ENCODE results near the gene ADGRE3. TPM values are rescaled to one million over a fixed set of nuclear protein-coding genes. Genes with fewer than 3 reads are reported as not detected.
"Not testable (repeated sequence)": the region's sequence is repeated elsewhere in the genome, so short reads cannot be mapped to it uniquely, and the experiment has no call there.

ADGRE3 gene
- total and polyA plus RNA-seq, 9 donors = 0.04 to 0.15 (median 0.08) TPM; not detected in 5

DNA sequence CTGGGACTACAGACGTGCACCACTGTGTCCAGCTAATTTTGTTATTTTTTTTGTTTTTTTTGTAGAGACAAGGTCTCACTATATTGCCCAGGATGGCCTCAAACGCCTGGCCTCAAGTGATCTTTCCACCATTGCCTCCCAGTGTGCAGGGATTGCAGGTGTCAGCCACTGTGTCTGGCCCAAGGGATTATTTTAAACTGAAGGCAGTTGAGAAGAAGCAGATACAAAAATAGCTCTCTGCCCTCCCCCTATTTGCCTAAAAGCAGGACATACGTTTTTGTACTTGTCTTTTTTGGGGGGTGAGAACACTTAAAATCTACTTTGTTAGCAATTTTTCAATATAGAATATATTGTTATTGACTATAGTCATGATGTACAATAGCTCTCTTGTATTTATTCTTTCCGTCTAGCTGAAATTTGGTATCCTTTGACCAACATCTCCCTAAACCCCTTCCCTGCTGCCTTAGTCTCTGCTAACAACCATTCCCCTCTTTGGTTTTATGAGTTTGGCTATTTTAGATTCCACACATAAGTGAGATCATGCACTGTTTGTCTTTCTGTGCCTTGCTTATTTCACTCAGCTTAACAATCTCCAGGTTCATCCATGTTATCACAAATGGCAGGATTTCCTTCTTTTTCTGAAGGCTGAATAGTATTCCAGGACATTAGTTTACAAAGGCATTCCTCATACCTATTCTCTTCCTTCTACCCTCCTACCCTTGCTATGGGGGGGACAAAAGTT lies 34.9 kb downstream of the ADGRE3 start:
- Histone ChIP-seq H3K9me3 (replicated peaks; ENCODE audit: control insufficient read depth, low read depth, low read length) (no peaks in the 10 kb centered on the region), H3K27ac (ENCODE audit: low read length) (no peak overlapping the region), H3K4me1 (ENCODE audit: control insufficient read depth, insufficient read depth, low read length) (no peaks in the 10 kb centered on the region), H3K4me3 (ENCODE audit: low read length) (no peak overlapping the region), H3K36me3 (ENCODE audit: control insufficient read depth, insufficient read depth, low read length) (no peaks in the 10 kb centered on the region), H3K27me3 (ENCODE audit: control insufficient read depth, insufficient read depth, low read length) (no peaks in the 10 kb centered on the region)
- WGBS (ENCODE audit: insufficient coverage) = 20% methylated on average over 1 of the region's 4 CpGs
- no peak for DNase-seq

DNA sequence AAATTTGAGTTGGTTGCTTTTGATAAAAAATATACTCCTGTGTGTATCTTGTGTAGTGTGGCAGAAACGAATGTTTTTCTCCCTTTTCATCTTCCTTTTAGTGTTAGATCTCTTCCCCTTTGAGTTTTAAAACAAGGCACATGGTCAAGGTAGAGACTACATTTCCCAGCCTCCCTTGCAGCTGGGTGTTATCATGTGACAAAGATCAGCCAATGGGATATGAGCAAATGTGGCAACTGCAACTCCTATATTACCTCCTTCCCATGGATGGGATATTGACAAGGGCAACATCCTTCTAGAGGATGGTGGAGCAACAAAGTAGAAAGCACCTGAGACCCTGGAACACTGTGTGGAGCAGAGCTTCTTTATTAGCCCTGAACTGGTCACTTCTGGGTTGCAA lies 42.4 kb downstream of the ADGRE3 start:
- no peaks in the 10 kb centered on the region for H3K9me3 ChIP-seq (replicated peaks; ENCODE audit: control insufficient read depth, low read depth, low read length)
- peak; percentile 1 for DNase-seq
- H3K27ac ChIP-seq (ENCODE audit: low read length) = no peak overlapping the region
- no peaks in the 10 kb centered on the region for H3K4me1 ChIP-seq (ENCODE audit: control insufficient read depth, insufficient read depth, low read length)
- no peak overlapping the region for H3K4me3 ChIP-seq (ENCODE audit: low read length)
- H3K36me3 ChIP-seq (ENCODE audit: control insufficient read depth, insufficient read depth, low read length) = no peaks in the 10 kb centered on the region
- WGBS (ENCODE audit: insufficient coverage) = no CpG with 5 or more reads among the region's 1 CpG
- H3K27me3 ChIP-seq (ENCODE audit: control insufficient read depth, insufficient read depth, low read length) = no peaks in the 10 kb centered on the region

DNA sequence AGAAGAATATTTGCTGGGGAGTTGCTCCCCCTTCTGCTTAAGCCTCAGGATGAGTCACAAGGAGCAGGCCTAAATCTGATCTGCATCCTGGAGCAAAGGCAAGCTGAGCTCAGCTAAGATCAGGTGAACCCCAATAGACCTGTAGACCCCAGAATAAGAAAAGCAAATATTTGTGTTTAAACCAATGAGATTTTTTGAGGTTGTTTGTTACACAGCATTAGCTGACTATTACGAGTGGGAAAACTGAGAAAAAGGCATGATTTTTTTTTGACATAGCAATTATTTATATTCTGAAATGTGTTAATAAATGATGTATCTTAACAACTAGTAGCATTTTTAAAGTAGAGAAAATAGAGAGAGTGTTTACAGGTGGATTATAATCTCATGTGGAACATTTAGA lies 45.1 kb downstream of the ADGRE3 start:
- H3K27ac ChIP-seq (ENCODE audit: low read length) = no peak overlapping the region
- no peak for DNase-seq
- no peaks in the 10 kb centered on the region for H3K9me3 ChIP-seq (replicated peaks; ENCODE audit: control insufficient read depth, low read depth, low read length)
- no peaks in the 10 kb centered on the region for H3K27me3 ChIP-seq (ENCODE audit: control insufficient read depth, insufficient read depth, low read length)
- no peaks in the 10 kb centered on the region for H3K36me3 ChIP-seq (ENCODE audit: control insufficient read depth, insufficient read depth, low read length)
- H3K4me3 ChIP-seq (ENCODE audit: low read length) = no peak overlapping the region
- no peaks in the 10 kb centered on the region for H3K4me1 ChIP-seq (ENCODE audit: control insufficient read depth, insufficient read depth, low read length)
- WGBS (ENCODE audit: insufficient coverage) = no CpG with 5 or more reads among the region's 1 CpG

DNA sequence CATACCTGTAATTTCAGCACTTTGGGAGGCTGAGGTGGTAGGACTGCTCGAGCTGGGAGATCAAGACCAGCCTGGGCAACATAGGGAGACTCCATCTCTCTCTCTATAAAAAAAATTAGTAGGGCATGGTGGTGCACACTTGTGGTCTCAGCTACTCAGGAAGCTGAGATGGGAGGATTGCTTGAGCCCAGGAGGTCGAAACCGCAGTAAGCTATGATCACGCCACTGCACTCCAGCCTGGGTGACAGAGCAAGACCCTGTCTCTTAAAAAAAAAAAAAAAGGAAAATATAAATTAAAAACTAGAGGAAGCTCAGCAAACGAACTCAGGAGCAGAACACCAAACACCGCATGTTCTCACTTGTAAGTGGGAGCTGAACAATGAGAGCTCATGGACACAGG lies 50.2 kb downstream of the ADGRE3 start:
- H3K4me3 ChIP-seq (ENCODE audit: low read length); H3K9me3 ChIP-seq (replicated peaks; ENCODE audit: control insufficient read depth, low read depth, low read length); DNase-seq; H3K4me1 ChIP-seq (ENCODE audit: control insufficient read depth, insufficient read depth, low read length); H3K27ac ChIP-seq (ENCODE audit: low read length); H3K36me3 ChIP-seq (ENCODE audit: control insufficient read depth, insufficient read depth, low read length); H3K27me3 ChIP-seq (ENCODE audit: control insufficient read depth, insufficient read depth, low read length): not testable (repeated sequence)
- WGBS (ENCODE audit: insufficient coverage) = 78% methylated on average over 2 of the region's 6 CpGs

DNA sequence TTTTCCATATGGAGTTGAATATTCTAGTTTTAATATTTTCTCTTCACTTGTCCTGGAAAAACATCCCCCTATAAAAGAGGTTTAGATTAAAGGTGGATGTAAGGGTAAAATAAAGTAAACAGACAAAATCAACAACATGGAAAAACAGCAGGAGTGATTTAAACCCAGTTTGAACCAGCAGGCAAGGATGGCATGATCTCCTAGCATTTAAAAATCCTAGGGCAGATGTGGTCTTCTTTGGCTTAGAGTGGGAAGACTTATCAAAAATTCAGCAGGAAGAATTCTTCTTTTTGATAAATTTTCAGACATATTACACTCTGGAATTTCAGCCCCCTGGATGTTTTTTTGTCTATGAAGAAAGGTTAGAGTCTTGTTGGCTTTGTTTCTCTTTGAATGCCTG lies 55.2 kb downstream of the ADGRE3 start:
- DNase-seq = no peak
- Histone ChIP-seq H3K9me3 (replicated peaks; ENCODE audit: control insufficient read depth, low read depth, low read length) (peaks cover 2% of the 10 kb centered on the region), H3K27ac (ENCODE audit: low read length) (no peak overlapping the region), H3K4me1 (ENCODE audit: control insufficient read depth, insufficient read depth, low read length) (no peaks in the 10 kb centered on the region), H3K4me3 (ENCODE audit: low read length) (no peak overlapping the region), H3K27me3 (ENCODE audit: control insufficient read depth, insufficient read depth, low read length) (no peaks in the 10 kb centered on the region), H3K36me3 (ENCODE audit: control insufficient read depth, insufficient read depth, low read length) (no peaks in the 10 kb centered on the region)

DNA sequence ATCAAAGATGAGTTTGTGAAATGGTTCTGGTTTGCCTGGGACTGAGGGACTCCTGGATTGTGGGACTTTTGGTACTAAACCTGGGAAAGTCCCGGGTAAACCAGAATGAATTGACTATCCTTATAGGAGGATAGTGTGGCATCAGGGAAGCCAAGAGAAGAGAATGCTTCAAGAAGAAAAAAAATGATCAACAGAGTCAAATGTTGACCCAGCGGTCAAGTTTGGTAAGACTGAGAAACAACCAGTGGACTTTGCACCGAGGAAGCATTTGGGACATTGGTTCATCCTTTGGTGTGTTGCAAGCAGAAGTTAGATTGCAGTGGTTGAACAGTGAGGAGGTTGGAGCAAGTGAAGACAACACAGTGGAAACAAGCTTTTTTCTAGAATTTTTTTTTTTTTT lies 58.2 kb downstream of the ADGRE3 start:
- no peak overlapping the region for H3K27ac ChIP-seq (ENCODE audit: low read length)
- no peaks in the 10 kb centered on the region for H3K27me3 ChIP-seq (ENCODE audit: control insufficient read depth, insufficient read depth, low read length)
- no peak for DNase-seq
- H3K36me3 ChIP-seq (ENCODE audit: control insufficient read depth, insufficient read depth, low read length) = no peaks in the 10 kb centered on the region
- no peaks in the 10 kb centered on the region for H3K4me1 ChIP-seq (ENCODE audit: control insufficient read depth, insufficient read depth, low read length)
- WGBS (ENCODE audit: insufficient coverage) = 85% methylated on average over 3 of the region's 3 CpGs
- H3K4me3 ChIP-seq (ENCODE audit: low read length) = no peak overlapping the region
- peaks cover 2% of the 10 kb centered on the region for H3K9me3 ChIP-seq (replicated peaks; ENCODE audit: control insufficient read depth, low read depth, low read length)

DNA sequence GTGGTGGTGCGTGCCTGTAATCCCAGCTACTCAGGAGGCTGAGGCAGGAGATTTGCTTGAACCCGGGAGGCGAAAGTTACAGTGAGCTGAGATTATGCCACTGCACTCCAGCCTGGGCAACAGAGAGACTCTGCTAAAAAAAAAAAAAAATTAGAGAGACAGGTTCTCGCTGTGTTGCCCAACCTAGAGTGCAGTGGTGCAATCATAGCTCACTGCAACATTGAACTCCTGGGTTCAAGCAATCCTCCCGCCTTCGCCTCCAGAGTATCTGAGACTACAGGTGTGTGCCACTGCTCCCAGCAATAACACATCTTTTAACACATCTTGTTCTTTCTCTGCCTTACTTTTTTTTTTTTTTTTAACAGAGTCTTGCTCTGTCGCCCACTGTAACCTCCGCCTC lies 59.0 kb downstream of the ADGRE3 start:
- 97% methylated on average over 5 of the region's 8 CpGs for WGBS (ENCODE audit: insufficient coverage)
- DNase-seq = no peak
- no peaks in the 10 kb centered on the region for H3K4me1 ChIP-seq (ENCODE audit: control insufficient read depth, insufficient read depth, low read length)
- no peaks in the 10 kb centered on the region for H3K36me3 ChIP-seq (ENCODE audit: control insufficient read depth, insufficient read depth, low read length)
- peaks cover 2% of the 10 kb centered on the region for H3K9me3 ChIP-seq (replicated peaks; ENCODE audit: control insufficient read depth, low read depth, low read length)
- no peak overlapping the region for H3K27ac ChIP-seq (ENCODE audit: low read length)
- no peak overlapping the region for H3K4me3 ChIP-seq (ENCODE audit: low read length)
- no peaks in the 10 kb centered on the region for H3K27me3 ChIP-seq (ENCODE audit: control insufficient read depth, insufficient read depth, low read length)

DNA sequence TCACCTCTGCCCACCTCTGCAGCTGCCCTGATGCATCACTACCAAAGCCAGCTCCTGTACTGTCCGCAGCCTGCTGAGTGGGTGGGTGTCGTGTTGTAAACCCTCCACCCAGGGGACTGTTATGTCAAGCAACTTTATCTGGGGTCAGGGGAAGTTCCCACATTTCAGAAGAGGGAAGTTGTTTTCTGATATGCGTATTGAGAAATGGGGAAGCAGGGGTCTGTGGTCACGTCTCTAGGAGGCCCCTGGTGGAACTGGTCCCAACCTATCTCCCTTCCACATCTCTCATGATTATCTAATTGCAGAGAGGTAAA lies 60.6 kb downstream of the ADGRE3 start:
- Histone ChIP-seq H3K36me3 (ENCODE audit: control insufficient read depth, insufficient read depth, low read length) (no peaks in the 10 kb centered on the region), H3K9me3 (replicated peaks; ENCODE audit: control insufficient read depth, low read depth, low read length) (no peaks in the 10 kb centered on the region), H3K4me1 (ENCODE audit: control insufficient read depth, insufficient read depth, low read length) (no peaks in the 10 kb centered on the region), H3K27me3 (ENCODE audit: control insufficient read depth, insufficient read depth, low read length) (no peaks in the 10 kb centered on the region), H3K27ac (ENCODE audit: low read length) (no peak overlapping the region), H3K4me3 (ENCODE audit: low read length) (no peak overlapping the region)
- DNase-seq = peak; percentile 30
- no CpG with 5 or more reads among the region's 4 CpGs for WGBS (ENCODE audit: insufficient coverage)

DNA sequence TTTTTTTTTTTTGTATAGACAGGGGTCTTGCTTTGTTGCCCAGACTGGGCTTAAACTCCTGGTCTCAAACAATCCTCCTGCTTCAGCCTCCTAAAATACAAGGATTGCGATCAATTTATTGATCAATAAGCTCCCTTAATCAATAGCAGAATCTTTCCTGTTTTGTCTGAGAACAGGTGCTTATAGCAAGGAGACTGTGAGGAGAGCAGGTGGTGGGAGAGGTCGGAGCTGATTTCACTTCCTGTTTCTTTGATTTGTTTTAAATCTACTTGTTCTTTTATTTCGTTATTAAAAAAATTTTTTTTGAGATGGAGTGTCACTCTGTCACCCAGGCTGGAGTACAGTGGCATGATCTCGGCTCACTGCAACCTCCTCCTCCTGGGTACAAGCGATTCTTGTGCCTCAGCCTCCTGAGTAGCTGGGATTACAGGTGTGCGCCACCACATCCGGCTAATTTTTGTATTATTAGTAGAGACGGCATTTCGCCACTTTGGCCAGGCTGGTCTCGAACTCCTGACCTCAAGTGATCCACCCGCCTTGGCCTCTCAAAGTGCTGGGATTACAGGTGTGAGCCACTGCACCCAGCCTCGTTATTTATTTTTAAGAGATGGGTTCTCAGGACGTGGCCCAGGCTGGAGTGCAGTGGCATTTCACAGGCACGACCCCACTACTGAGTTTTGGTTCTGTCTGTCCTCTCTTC lies 61.1 kb downstream of the ADGRE3 start:
- H3K9me3 ChIP-seq (replicated peaks; ENCODE audit: control insufficient read depth, low read depth, low read length); H3K27ac ChIP-seq (ENCODE audit: low read length); H3K4me1 ChIP-seq (ENCODE audit: control insufficient read depth, insufficient read depth, low read length); H3K27me3 ChIP-seq (ENCODE audit: control insufficient read depth, insufficient read depth, low read length); H3K36me3 ChIP-seq (ENCODE audit: control insufficient read depth, insufficient read depth, low read length); DNase-seq; H3K4me3 ChIP-seq (ENCODE audit: low read length): not testable (repeated sequence)
- WGBS (ENCODE audit: insufficient coverage) = 83% methylated on average over 5 of the region's 14 CpGs

DNA sequence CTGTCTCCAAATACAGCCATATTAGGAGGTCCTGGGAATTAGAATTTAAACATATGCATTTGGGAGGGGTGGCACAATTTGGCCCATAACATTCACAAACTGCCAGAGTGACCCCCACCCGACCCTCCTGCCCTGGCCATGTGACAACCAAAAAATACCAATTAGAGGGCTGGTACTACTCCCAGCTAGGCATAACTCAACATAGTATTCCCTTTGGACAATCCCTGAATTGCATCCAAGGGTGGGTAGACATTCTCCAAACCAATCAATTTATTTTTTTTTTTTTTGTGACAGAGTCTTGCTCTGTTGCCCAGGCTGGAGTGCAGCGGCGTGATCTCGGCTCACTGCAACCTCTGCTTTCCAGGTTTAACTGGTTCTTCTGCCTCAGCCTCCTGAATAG lies 62.0 kb downstream of the ADGRE3 start:
- 100% methylated on average over 3 of the region's 4 CpGs for WGBS (ENCODE audit: insufficient coverage)
- H3K27ac ChIP-seq (ENCODE audit: low read length) = no peak overlapping the region
- H3K36me3 ChIP-seq (ENCODE audit: control insufficient read depth, insufficient read depth, low read length) = no peaks in the 10 kb centered on the region
- no peak for DNase-seq
- H3K27me3 ChIP-seq (ENCODE audit: control insufficient read depth, insufficient read depth, low read length) = no peaks in the 10 kb centered on the region
- no peaks in the 10 kb centered on the region for H3K4me1 ChIP-seq (ENCODE audit: control insufficient read depth, insufficient read depth, low read length)
- H3K4me3 ChIP-seq (ENCODE audit: low read length) = no peak overlapping the region
- no peaks in the 10 kb centered on the region for H3K9me3 ChIP-seq (replicated peaks; ENCODE audit: control insufficient read depth, low read depth, low read length)

DNA sequence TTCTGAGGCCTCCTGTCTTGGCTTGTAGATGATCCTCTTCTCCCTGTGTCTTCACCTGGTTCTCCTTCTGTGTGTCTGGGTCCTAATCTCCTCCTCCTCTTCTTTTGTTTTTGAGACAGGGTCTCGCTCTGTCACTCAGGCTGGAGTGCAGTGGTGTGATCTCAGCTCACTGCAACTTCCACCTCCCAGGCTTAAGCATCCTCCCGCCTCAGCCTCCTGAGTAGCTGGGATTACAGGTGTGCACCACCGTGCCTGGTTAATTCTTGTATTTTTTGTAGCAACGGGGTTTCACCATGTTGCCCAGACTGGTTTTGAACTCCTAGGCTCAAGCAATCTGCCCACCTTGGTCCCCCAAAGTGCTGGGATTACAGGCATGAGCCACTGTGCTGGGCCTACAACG lies 62.4 kb downstream of the ADGRE3 start:
- not testable (repeated sequence) for H3K4me3 ChIP-seq (ENCODE audit: low read length); H3K9me3 ChIP-seq (replicated peaks; ENCODE audit: control insufficient read depth, low read depth, low read length); H3K27ac ChIP-seq (ENCODE audit: low read length); H3K4me1 ChIP-seq (ENCODE audit: control insufficient read depth, insufficient read depth, low read length); H3K36me3 ChIP-seq (ENCODE audit: control insufficient read depth, insufficient read depth, low read length); H3K27me3 ChIP-seq (ENCODE audit: control insufficient read depth, insufficient read depth, low read length); DNase-seq
- 64% methylated on average over 2 of the region's 5 CpGs for WGBS (ENCODE audit: insufficient coverage)
